OCI-LY1 (cell line): Measurements from ENCODE around the gene STAB1.

ENCODE experiments used
- H2AFZ ChIP-seq: fragments of 200-600 bp; sonication (generic), shearing (Covaris generic); 2 replicates; pipeline ENCODE4 v1.6.0; 2014; ENCODE audit warnings: antibody characterized with exemption, mild to moderate bottlenecking, low read length
- H3F3A ChIP-seq: fragments of 200-600 bp; sonication (generic), shearing (Covaris generic); 2 replicates; pipeline ENCODE4 v1.6.0; 2014; ENCODE audit warnings: mild to moderate bottlenecking, antibody characterized with exemption, low read length, moderate library complexity; ENCODE audit not compliant: insufficient read depth
- H3K27ac ChIP-seq: fragments of 200-600 bp; sonication (generic); 2 replicates; pipeline ENCODE4 v1.5.1; 2014; ENCODE audit warnings: low read length, mixed run types, mild to moderate bottlenecking, low read depth; ENCODE audit not compliant: poor library complexity, severe bottlenecking
- H3K27me3 ChIP-seq: fragments of 200-600 bp; sonication (generic); 2 replicates; pipeline ENCODE4 v1.6.0; 2014; ENCODE audit warnings: antibody characterized with exemption, mild to moderate bottlenecking, low read length, moderate library complexity; ENCODE audit not compliant: insufficient read depth
- H3K36me3 ChIP-seq: fragments of 200-600 bp; sonication (generic); 2 replicates; pipeline ENCODE4 v1.6.1; 2014; ENCODE audit warnings: mild to moderate bottlenecking, antibody characterized with exemption, low read length, moderate library complexity, mixed read lengths; ENCODE audit not compliant: insufficient read depth
- H3K4me1 ChIP-seq: fragments of 200-600 bp; sonication (generic); 2 replicates; pipeline ENCODE4 v1.5.1; 2014; ENCODE audit warnings: mild to moderate bottlenecking, low read length, moderate library complexity; ENCODE audit not compliant: insufficient read depth, severe bottlenecking
- H3K4me2 ChIP-seq: fragments of 200-600 bp; sonication (generic), shearing (Covaris generic); 2 replicates; pipeline ENCODE4 v1.6.1; 2014; ENCODE audit warnings: low read length
- H3K4me3 ChIP-seq: fragments of 200-600 bp; sonication (generic); 2 replicates; pipeline ENCODE4 v1.5.1; 2014; ENCODE audit warnings: low read length, low read depth, mild to moderate bottlenecking, mixed read lengths; ENCODE audit not compliant: poor library complexity, severe bottlenecking
- H3K79me2 ChIP-seq: fragments of 200-600 bp; shearing (Covaris generic); 2 replicates; pipeline ENCODE4 v1.6.1; 2016; ENCODE audit warnings: mixed run types, low read length, mixed read lengths; ENCODE audit not compliant: insufficient read depth
- H3K9ac ChIP-seq: fragments of 200-600 bp; sonication (generic), shearing (Covaris generic); 2 replicates; pipeline ENCODE4 v1.6.1; 2014; ENCODE audit warnings: mild to moderate bottlenecking, low read length, mixed read lengths
- H3K9me2 ChIP-seq: fragments of 200-600 bp; sonication (generic), shearing (Covaris generic); 2 replicates; pipeline ENCODE4 v1.6.1; 2014; ENCODE audit warnings: low read depth, mild to moderate bottlenecking, low read length, mixed read lengths
- H3K9me3 ChIP-seq: fragments of 200-600 bp; shearing (Covaris generic); 2 replicates; pipeline ENCODE4 v1.6.1; 2014; ENCODE audit warnings: low read length, mixed read lengths
- H4K20me1 ChIP-seq: fragments of 200-600 bp; sonication (generic), shearing (Covaris generic); 2 replicates; pipeline ENCODE4 v1.6.0; 2016; ENCODE audit warnings: mild to moderate bottlenecking, low read length; ENCODE audit not compliant: insufficient read depth
- EZH2 ChIP-seq: fragments of 200-600 bp; sonication (generic), shearing (Covaris generic); IDR thresholded peaks from 2 replicates; pipeline ENCODE4 v1.8.0; 2017; ENCODE audit warnings: borderline replicate concordance, mixed run types, mild to moderate bottlenecking, antibody characterized with exemption, low read length, moderate library complexity, mixed read lengths
- TF ChIP-seq, protein P1 (sequence below): fragments of 200-600 bp; sonication (generic), shearing (Covaris generic); IDR thresholded peaks from 2 replicates; pipeline ENCODE4 v1.5.1; 2017; ENCODE audit warnings: mild to moderate bottlenecking, antibody characterized with exemption, low read length, moderate library complexity, mixed read lengths

Gene STAB1

DNA sequence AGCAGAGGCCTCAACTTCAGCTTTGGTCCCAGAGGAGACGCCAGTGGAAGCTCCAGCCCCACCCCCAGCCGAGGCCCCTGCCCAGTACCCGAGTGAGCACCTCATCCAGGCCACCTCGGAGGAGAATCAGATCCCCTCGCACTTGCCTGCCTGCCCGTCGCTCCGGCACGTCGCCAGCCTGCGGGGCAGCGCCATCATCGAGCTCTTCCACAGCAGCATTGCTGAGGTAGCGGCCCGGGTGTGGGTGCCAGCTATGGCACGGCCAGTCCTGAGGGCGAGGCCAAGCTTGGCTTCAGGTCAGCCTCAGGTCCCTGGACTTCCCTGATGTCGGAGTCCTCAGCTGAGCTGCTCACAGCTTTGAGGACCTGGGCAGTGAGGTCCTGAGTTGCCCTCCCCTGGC, 5.7 kb upstream of the STAB1 start:
- no peaks in the 10 kb centered on the region for H3F3A ChIP-seq
- no peak overlapping the region for H3K4me3 ChIP-seq
- H3K9me3 ChIP-seq, result no peaks in the 10 kb centered on the region
- H3K9me2 ChIP-seq, result no peaks in the 10 kb centered on the region
- no peaks in the 10 kb centered on the region for H3K79me2 ChIP-seq
- no peak overlapping the region for H2AFZ ChIP-seq
- no peak overlapping the region for H3K4me2 ChIP-seq
- H3K27ac ChIP-seq, result no peak overlapping the region
- peaks cover 70% of the 10 kb centered on the region; the same call in 1 of the 2 replicates for H3K36me3 ChIP-seq
- H4K20me1 ChIP-seq, result no peaks in the 10 kb centered on the region
- no peaks in the 10 kb centered on the region for H3K4me1 ChIP-seq
- TF ChIP-seq EZH2, result no peak
- TF ChIP-seq, protein P1, sequence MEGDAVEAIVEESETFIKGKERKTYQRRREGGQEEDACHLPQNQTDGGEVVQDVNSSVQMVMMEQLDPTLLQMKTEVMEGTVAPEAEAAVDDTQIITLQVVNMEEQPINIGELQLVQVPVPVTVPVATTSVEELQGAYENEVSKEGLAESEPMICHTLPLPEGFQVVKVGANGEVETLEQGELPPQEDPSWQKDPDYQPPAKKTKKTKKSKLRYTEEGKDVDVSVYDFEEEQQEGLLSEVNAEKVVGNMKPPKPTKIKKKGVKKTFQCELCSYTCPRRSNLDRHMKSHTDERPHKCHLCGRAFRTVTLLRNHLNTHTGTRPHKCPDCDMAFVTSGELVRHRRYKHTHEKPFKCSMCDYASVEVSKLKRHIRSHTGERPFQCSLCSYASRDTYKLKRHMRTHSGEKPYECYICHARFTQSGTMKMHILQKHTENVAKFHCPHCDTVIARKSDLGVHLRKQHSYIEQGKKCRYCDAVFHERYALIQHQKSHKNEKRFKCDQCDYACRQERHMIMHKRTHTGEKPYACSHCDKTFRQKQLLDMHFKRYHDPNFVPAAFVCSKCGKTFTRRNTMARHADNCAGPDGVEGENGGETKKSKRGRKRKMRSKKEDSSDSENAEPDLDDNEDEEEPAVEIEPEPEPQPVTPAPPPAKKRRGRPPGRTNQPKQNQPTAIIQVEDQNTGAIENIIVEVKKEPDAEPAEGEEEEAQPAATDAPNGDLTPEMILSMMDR, result no peak
- no peaks in the 10 kb centered on the region for H3K27me3 ChIP-seq
- no peak overlapping the region for H3K9ac ChIP-seq

DNA sequence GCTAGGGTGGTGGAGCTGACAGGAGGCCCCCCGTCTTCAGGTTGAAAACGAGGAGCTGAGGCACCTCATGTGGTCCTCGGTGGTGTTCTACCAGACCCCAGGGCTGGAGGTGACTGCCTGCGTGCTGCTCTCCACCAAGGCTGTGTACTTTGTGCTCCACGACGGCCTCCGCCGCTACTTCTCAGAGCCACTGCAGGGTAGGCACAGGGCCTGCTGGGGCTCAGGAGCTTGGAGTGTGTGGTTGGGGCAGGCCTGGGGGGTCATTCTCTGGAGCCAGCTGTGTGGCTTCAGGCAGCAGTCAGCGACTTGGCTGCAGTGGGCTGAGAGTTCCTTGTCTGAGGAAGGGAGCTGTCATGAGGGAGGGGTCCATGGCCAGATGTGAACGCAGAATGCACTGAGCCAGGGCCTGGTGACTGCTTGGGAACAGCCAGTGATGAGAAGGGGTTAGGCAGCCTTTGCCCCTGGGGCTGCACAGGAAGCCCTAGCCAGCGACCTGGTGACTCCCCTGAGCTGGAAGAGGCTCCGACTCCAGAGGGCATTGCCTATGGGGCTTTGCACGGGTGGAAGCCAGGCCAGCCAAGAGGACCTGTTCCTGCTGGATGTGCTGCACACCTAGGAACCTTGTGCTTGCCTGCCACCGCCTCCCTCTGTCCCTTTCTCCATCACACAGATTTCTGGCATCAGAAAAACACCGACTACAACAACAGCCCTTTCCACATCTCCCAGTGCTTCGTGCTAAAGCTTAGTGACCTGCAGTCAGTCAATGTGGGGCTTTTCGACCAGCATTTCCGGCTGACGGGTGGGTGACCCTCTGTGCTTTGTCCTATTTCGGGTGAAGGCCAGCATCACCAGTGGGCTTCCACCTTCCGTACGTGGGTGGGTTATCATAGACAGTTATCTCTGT, 4.9 kb upstream of the STAB1 start:
- no peaks in the 10 kb centered on the region for H3K9me2 ChIP-seq
- H3K36me3 ChIP-seq, result peaks cover 70% of the 10 kb centered on the region; the same call in 1 of the 2 replicates
- no peaks in the 10 kb centered on the region for H3K27me3 ChIP-seq
- H3K4me2 ChIP-seq, result no peak overlapping the region
- no peak overlapping the region for H3K9ac ChIP-seq
- H3K79me2 ChIP-seq, result no peaks in the 10 kb centered on the region
- H3K27ac ChIP-seq, result no peak overlapping the region
- no peaks in the 10 kb centered on the region for H4K20me1 ChIP-seq
- no peak overlapping the region for H3K4me3 ChIP-seq
- H3F3A ChIP-seq, result no peaks in the 10 kb centered on the region
- no peak for TF ChIP-seq EZH2
- TF ChIP-seq, protein P1, result no peak
- H3K9me3 ChIP-seq, result no peaks in the 10 kb centered on the region
- no peak overlapping the region for H2AFZ ChIP-seq
- no peaks in the 10 kb centered on the region for H3K4me1 ChIP-seq

DNA sequence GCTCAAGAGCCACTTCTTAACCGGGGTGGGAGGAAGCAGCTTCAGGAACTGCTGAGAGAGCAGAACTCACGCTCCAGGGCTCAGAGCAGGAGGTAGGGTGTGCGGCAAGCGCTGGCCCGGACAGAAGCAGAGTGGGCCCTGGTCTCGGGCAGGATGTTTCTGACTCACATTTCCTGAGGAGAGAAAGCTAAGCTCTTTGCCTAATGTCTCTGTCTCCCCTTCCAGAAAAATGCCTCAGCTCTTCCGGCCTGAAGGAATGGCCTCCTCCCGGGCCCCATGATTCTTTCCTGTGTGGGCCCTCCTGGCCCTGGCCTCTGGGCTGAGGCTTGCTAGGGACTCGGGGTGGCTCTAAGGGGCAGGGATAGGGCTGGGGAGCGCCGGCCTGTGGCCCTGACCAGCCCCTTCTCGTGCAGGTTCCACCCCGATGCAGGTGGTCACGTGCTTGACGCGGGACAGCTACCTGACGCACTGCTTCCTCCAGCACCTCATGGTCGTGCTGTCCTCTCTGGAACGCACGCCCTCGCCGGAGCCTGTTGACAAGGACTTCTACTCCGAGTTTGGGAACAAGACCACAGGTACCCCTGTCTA, 4.1 kb upstream of the STAB1 start:
- Histone ChIP-seq H3K27ac (no peak overlapping the region), H3K4me1 (no peaks in the 10 kb centered on the region), H3K79me2 (no peaks in the 10 kb centered on the region), H3K4me2 (no peak overlapping the region), H3K36me3 (peaks cover 68% of the 10 kb centered on the region; the same call in 1 of the 2 replicates), H3K9ac (no peak overlapping the region), H4K20me1 (no peaks in the 10 kb centered on the region), H3K4me3 (no peak overlapping the region), H3F3A (no peaks in the 10 kb centered on the region), H2AFZ (no peak overlapping the region), H3K9me3 (no peaks in the 10 kb centered on the region), H3K9me2 (no peaks in the 10 kb centered on the region), H3K27me3 (no peaks in the 10 kb centered on the region)
- TF ChIP-seq, protein P1, result no peak
- TF ChIP-seq EZH2, result no peak
